A204.1 (cell line): ENCODE measurements around the gene TMED8.
"Not testable (repeated sequence)": the region's sequence is repeated elsewhere in the genome, so short reads cannot be mapped to it uniquely, and the experiment has no call there.

Source experiments
- FAIRE-seq: peaks from 2 replicates; lab custom pipeline; 2012; peaks lifted over from hg19 to GRCh38; lab: Jason Lieb, UNC

TMED8 gene

DNA sequence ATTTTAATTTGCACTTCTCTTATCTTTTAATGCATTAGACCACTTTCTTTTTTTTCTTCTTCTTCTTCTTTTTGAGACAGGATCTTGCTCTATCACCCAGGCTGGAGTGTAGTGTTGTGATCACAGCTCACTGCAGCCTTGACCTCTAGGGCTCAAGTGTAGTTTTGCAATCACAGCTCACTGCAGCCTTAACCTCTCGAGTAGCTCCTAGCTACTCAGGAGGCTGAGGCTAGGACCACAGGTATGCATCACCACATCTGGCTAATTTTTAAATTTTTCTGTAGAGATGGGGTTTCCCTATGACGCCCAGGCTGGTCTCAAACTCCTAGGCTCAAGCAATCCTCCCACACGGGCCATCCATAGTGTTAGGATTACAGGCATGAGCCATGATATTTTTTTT, 12.7 kb downstream of the TMED8 start:
- FAIRE-seq, result no peak

GRCh38 chr14:77359626-77360025, 17.3 kb downstream of the TMED8 start:
- no peak for FAIRE-seq

- no peak for FAIRE-seq
Observed at GRCh38 chr14:77356899-77357298, 20.0 kb downstream of the TMED8 start.

DNA sequence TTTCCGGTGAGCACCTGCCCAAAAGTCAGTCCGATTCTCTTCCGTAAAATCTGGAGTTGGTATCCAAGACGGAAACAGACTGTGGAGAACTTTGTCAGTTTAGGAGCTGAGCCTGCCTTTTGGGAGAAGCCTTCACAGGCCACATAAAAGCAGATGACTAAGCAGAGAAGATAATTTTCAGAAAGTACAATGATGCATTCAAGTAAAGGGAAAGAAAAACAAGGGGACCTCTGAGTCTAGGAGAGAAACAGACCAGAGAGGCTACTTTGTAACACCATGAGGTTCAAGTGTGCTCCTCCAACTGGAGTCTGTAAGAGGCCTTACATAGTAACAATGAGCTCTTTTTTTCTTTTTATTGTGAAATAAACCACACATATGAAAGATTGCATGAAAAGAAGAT, 21.1 kb downstream of the TMED8 start:
- FAIRE-seq, result no peak

DNA sequence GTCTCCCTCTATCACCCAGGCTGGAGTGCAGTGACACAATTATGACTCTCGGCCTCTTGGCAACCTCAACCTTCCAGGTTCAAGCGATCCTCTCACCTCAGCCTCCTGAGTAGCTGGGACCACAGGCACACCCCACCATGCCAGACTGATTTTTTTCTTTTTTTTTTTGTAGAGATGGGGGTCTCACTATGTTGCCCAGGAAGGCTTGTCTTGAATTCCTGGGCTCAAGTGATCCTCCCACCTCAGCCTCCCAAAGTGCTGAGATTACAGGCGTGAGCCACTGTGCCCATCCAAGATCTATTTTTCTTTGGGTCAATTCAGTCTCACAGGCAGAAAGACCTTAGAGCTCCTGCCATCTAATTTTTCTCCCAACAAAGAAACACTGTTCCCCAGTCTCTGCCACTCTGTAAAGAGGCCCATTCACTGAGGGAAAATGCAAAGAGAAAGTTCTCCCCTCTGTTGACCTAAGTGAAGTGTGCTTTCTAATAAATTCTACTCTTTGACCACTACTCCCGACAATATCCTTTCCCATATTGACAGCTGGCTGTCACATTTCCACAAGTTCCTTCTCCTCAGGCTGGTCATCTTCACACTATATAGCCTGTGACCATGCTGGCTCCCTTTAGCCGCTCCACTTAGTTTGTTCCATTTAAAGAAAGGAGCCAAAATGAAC, 23.3 kb downstream of the TMED8 start:
- FAIRE-seq, result no peak

DNA sequence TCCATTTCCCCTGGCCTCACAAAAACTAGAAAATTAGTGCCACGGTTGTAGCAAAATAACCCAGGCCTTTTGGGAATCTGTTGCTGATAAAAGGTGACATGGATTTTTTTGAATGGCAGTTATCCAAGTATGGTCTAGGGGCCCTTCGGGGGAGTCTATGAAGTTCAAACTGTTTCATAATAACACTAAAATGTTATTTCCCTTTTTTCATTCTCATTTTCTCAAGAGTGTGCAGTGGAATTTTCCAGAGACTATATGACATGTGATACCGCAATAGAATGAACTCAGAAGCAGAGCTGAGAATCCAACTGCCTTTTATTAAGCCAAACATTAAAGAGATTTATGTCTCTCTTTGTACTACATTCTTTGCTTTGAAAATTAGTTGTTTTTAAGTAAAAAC, 29.1 kb downstream of the TMED8 start:
- FAIRE-seq, result no peak

DNA sequence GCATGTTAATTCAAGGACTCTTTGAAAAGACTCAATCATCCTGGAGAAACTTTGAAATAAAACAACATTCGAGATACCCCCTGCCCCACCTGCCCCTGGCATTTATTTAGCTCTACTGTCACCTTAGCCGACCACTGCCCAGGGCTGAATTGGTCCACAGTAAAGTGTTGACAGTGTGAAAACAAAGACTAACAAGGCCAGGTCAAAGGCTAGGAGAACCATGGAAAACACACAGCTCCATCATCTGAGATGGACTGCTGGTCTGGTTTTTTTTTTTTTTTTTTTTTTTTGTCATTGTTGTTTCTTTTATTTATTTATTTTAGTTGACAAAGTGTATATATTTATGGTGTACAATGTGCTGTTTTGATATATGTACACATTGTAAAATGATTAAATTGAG, 30.4 kb downstream of the TMED8 start:
- no peak for FAIRE-seq

DNA sequence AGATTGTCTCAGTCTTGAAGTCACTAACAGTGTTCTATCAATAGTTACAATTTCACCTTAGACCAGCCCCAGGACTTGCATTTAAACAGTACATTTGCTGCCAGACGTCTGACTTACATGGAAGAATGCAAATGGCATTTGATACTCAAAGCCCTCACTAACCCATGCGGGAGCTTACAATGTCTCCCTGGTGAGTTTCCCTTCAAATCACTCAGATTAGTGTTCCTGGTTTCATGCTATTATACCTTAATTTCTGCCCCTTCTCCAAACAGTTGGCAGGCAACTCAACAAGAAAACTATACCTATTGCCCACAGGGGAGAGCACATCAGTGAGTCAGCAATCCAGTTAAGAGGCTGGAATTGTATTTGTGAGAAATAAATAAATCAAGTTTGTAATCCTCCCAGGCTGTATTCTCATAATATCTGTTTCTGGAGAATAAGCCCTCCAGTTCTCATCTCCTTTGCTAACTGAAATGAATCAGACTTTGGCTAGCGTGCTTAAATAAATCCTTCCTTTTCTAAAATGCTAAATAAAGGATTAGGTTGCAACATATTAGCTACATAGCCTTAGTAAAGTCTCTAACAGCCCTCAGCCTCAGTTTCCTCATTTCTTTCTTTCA, 32.4 kb downstream of the TMED8 start:
- FAIRE-seq, result no peak

DNA sequence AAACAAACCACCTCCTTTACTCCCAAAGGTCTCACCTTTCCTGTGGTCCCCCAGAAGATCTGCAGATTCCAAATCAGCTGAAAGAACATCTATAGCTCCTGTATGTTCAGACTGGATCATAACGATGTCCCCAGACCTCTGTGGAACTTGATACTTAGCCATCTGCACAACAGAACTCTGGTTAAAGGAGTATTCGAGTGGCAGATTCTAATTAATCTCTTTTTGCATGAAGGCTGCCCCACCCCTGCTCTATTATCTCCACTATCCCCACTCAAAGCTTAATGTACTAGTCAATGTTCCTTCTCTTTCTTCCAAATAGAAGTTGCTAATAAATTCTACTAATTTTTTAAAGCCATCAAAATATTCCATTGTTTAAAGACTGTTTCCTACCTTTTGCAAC, 33.2 kb downstream of the TMED8 start:
- FAIRE-seq, result no peak

- no peak for FAIRE-seq
Observed at GRCh38 chr14:77342726-77343397, 34.0 kb downstream of the TMED8 start.

- FAIRE-seq, result no peak
Observed at GRCh38 chr14:77340389-77340788, 36.5 kb downstream of the TMED8 start.

DNA sequence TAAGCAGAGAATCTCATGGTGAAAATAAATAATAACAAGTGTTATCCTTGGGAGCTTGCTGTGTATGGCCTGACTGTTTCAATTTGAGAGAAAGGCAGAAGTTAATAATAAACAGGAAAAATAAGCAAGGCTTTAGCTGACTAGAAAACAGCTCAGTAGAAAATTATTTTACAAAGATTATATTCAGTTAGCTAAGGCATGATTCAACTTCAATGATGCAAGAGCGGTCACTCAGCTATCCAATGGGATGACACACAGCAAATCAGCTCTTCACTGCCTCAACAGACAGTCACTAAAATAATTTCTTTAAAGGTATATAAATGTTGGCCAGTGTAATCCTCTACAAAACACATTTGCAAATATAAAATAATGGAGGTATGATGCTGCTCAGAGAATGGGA, 37.5 kb downstream of the TMED8 start:
- FAIRE-seq, result no peak

- no peak for FAIRE-seq
Observed at GRCh38 chr14:77338302-77338701, 38.6 kb downstream of the TMED8 start.

DNA sequence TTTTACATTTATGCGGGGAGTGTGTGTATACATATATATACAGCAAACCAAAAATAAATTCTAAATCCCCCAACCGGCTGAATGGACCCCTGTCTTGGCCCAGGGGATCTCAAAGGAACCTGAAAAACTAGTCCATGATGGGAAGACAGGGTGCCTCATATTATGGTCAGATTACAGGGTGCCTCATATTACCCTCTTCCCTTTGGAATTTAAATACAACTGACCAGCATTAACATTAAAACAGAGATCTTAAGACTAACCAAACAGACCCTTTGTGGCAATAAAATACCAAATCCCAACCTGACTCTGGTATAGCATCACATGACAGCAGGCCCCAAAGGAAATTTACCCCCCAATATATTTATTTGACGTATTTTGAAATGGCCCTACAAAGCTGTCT, 39.0 kb downstream of the TMED8 start:
- FAIRE-seq, result no peak

DNA sequence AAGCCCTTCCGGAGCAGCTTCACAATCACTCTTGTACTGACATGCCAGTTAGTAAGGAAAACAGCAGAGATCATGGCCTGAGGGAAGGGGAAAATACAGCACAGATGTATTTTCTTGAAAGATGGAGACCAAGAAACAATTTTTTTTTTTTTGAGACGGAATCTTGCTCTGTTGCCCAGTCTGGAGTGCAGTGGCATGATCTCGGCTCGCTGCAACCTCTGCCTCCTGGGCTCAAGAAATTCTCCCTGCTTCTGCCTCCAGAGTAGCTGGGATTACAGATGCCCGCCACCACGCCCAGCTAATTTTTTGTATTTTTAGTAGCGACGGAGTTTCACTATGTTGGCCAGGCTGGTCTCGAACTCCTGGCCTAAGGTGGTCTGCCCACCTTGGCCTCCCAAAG, 39.6 kb downstream of the TMED8 start:
- FAIRE-seq, result not testable (repeated sequence)

DNA sequence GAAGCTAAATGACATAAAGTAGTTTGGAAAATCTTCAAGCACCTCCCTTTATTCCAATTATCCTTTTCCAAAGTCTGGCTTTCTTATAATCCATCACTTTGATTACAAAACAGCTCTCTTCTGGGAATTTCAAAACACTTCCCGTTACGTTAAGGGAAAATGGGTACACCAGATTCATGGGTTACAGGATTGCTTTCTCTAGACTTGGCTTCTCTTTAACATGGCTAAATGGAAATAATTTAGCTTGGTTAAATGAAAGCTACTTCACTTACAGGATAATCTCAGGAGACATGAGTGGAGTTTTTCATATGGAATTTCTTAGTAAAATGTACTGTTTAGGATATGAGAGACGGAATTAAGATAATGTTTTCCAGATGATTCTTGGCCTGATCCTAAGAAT, 41.3 kb downstream of the TMED8 start:
- FAIRE-seq, result no peak

DNA sequence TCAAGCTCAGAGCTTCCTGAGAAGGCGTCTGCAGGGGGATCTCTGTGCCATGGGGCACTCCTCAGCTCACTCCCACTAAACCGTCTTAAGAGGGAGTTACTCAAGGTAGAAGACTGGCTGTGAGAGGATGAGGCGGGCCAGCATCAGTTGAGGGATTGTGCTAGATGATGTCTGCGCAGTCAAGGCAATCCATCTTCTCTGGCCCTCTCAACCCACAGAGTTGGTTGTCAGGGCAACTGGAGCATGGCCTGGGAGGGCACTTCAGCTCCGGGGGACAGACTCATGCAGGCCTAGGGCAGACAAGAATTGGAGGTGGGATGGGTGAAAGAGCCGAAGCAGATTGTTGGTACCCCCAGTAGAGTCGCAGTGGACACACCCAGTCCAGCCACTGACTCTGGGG, 47.0 kb downstream of the TMED8 start:
- no peak for FAIRE-seq

DNA sequence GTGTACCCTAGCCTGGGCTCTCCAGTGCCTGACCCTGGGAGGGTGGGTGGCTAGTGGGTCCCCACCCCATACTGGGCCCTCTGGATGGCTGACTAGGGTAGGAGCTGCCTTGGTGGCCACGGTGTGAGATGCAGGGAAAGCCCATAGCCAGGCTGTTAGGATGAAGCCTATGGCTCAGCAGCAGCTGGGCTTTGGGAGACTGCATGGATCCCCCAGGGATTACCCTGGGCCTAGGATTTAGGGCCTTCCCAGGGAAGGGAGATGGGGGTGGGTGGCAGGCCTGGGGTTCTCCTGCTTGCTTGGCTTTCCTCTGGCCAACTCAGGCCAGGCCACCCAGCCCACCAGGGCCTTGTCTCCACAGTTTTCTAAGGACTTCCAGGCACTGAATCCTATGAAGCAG, 49.8 kb downstream of the TMED8 start:
- no peak for FAIRE-seq

GRCh38 chr14:77325746-77326094, 51.2 kb downstream of the TMED8 start:
- no peak for FAIRE-seq

DNA sequence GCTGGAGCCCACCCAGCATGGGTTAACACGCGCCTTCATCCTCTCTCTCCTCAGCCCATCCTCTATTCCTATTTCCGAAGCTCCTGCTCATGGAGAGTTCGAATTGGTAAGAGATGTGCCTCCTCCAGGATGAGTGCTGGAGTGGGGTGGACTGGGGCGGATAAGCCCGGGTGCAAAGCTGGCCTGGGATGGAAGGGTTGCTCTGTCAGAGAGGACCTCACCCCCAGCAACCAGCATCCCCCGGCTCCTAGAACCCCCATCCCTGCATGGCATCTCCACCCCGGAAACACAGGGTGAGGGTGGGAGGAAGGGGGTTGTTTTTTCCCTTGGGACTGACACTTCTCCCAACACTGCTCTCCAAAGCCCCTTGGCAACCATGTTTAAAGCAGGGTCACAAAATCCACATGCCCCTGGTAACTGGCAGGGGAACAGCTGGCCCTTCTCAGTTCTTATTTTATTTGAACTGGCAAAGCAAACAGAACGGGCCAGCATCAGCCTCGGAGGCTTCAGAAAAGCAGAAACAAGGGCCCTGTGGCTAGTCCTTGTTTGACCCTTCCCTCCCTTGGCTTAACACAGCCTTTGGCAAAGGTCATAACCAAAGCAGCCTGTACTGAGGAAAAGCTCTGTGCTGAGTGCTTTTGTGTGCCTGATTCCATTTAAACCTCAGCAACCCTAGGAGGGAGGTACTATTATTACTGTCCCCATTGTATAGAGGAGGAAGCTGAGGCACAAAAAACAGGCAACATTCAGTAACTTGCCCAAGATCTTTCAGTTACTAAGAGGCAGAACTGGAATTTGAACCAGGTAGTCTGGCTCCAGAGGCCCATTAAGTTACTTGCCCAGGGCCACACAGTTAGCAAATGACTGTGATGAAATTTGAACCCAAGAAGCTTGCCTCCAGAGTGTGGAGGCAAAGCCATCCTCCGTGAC, 51.8 kb downstream of the TMED8 start:
- FAIRE-seq, result no peak

DNA sequence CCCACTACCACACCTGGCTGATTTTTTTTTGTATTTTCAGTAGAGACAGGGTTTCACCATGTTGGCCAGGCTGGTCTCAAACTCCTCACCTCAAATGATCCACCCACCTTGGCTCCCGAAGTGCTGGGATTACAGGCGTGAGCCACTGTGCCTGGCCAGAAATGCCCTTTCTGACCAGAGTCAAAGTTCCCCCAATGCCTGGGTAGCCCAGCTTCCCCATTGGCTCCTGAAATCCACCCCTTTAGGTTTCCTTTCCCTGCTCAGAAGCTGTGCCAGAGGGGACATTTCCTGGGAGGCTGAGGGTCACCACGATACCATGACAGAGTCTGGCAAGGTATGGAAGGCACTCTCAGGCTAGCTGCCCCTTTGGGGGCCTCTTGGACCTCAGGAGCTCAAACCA, 52.6 kb downstream of the TMED8 start:
- no peak for FAIRE-seq

- no peak for FAIRE-seq
Observed at GRCh38 chr14:77323571-77323970, 53.3 kb downstream of the TMED8 start.

DNA sequence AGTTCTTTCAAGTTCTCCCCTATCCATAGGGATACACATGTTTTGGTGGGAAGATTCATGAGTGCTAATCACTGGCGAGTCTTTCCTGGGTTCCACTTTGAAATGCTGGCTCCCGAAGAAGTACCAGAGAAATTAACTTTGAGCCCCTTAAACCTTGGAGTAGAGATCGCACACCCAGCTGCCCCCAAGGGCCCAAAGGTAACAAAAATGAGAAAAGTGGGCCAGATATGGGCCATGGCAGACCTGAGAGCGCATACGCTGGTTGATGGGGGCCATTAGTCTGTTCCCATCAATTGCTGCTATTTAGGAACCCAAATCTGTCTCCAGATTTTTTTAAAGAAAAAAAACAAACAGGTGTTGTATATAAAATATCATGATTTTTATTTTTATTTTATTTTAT, 53.9 kb downstream of the TMED8 start:
- FAIRE-seq, result no peak
